Middle frontal gyrus (tissue), 1 donor: Measurements from ENCODE around the gene GCM1.

Source experiments
- DNase-seq: peaks from one replicate; pipeline ENCODE4 v3.0.0-alpha.2; 2015; ENCODE audit warnings: low spot score; ENCODE audit errors: extremely low spot score

GCM1 gene

GRCh38 chr6:53109612-53110011 is 39.0 kb downstream of the GCM1 start:
- DNase-seq = no peak

DNA sequence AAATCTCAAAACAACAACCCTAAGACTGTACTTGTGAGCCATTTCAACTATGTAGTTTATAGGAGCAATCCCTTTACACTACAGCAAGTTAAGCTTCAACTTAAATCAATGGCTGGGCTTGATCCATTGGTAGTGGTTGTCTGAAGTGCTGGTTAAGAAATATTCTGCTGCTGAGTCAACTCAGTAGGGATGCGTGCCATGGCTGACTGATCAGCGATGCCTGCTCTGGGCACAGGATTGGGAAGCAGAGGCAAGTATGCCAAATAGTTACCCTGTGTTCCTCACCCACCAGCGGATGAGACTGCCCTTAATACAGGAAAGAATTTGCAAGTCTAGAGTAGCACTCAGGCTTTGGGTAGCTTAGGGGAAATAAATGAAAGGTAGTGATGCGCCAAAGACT is 41.5 kb downstream of the GCM1 start:
- DNase-seq = no peak

- no peak for DNase-seq
These were observed 43.7 kb downstream of the GCM1 start for GRCh38 chr6:53104916-53105315.

GRCh38 chr6:53103993-53104675 is 44.5 kb downstream of the GCM1 start:
- DNase-seq = no peak

- no peak for DNase-seq
These were observed 47.6 kb downstream of the GCM1 start for GRCh38 chr6:53101006-53101405.

DNA sequence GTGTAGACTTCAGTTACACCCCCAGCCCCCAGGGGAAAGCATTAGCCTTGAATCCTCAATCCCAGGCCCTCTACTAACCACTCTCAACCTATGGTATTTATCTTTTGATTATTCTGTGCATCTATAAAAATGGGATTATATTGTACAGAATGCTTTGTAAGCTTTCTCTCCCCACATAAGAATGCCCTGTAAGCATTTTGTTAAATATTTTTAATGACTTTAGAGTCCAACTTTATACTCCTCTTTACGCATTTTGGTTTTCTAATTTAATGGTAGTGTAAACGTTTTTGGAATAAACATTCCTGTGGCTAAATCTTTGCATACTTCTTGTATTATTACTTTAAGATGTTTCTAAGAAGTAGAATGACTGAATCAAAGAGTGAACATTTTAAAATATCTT is 48.1 kb downstream of the GCM1 start:
- no peak for DNase-seq

- DNase-seq = no peak
These were observed 52.9 kb downstream of the GCM1 start for GRCh38 chr6:53095716-53096115.

DNA sequence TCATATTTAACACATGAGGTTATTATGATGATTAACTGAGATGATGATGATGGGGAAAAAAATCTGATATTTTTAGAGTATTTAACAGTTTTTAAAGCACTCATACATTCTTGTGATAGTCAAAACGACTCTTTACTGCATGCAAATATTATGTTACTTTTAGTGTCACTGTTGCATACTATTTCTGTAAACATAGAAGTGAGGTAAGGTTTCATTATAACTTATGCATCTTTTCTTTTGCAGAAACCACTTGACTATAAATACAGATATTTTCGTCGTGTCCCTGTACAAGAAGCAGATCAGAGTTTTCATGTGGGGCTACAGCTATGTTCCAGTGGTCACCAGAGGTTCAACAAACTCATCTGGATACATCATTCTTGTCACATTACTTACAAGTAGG is 53.4 kb downstream of the GCM1 start:
- DNase-seq = no peak

DNA sequence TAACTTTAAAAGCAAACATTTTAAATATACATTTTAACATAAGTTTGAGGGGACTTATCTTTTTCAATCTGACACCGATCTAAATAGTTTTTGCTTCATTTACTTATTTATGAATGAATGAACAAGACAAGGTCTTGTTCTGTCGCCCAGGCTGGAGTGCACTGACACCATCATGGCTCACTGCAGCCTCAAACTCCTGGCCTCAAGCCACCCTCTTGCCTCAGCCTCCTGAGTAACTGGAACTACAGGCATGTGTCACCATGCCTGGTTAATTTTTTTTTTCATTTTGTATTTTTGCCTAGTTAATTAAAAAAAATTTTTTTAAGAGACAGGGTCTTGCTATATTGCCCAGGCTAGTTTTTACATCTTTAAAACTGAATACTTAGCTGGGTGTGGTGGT is 58.1 kb downstream of the GCM1 start:
- DNase-seq = no peak

DNA sequence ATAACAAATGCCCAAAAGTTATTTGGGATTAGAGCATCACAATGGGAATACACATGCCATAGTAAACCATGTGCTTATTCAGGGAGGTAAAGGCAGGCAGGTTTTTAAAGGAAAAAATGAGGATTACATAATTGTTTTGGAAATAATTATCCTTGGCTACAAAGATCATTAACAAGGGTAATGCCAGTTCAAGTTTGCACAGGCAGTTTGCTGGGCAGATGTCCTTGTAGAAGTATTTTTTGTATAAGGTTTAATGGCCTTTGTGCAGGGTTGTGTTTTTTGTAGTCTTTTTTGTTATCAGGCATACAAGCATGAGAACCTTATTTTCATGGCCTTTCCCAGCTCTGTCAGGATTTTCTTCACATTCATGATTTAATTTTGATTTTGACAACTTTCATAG is 58.7 kb downstream of the GCM1 start:
- DNase-seq = no peak

- DNase-seq = no peak
These were observed 62.3 kb downstream of the GCM1 start for GRCh38 chr6:53086302-53086701.

GRCh38 chr6:53080813-53081212 is 67.8 kb downstream of the GCM1 start:
- no peak for DNase-seq
